Dermis microvascular lymphatic vessel endothelial cell (primary cell): ENCODE results near the gene DIS3L. TPM values are rescaled to one million over a fixed set of nuclear protein-coding genes. Genes with fewer than 3 reads are reported as not detected.
"Not testable (repeated sequence)": the region's sequence is repeated elsewhere in the genome, so short reads cannot be mapped to it uniquely, and the experiment has no call there.

ENCODE experiments used
- DNase-seq, 2 donors: peaks; one replicate each; pipeline versions ENCODE4 v3.0.0 to v3.0.0-alpha.2; 2010; ENCODE audit warnings: low read depth in 2 of 2
- total RNA-seq: library from RNA; depleted of rRNA; stranded (reverse); fragments of >200 nt; gene quantifications from 2 replicates; pipeline ENCODE4 v1.2.1, GENCODE V29; 2014

DIS3L gene
- total RNA-seq, 1 donor from 2014 or later: 17.5 TPM

DNA sequence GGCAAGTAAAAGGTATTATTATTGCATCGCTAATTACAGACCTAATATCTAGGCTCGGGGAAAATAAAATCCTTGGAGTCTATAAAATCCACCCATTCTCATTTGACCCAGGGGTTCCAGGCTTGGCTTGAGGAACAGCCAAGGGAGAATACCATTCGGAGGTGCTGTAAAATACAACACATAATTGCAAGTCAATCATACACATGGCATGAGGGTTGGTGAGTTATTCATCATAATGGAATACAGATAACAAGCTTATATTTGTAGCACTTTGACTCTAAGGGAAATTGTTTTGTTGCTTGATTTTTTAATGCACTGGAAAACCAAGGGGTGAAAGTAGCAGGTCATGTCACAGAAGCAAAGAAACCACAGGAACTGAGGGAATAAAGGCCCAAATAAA, 16.8 kb upstream of the DIS3L start:
- no peak for DNase-seq

DNA sequence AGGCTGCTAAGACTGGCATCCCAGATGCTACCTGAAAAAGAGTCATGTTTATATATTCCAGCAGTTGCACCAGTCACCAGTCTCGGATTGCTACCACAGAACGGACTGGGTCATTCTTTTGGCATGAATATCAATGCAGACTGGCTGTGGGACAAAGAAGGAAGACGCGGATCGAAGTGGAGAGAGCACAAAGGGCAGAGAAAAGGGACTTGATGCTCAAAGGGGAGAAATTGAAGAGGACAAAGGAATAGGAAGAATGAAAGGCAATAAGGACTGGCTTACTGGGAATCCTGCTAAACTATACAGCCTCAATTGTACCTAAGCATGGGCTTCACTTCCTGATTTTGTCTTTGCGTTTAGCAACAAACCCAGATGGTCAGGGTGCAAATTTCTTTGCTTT, 15.3 kb upstream of the DIS3L start:
- no peak for DNase-seq

DNA sequence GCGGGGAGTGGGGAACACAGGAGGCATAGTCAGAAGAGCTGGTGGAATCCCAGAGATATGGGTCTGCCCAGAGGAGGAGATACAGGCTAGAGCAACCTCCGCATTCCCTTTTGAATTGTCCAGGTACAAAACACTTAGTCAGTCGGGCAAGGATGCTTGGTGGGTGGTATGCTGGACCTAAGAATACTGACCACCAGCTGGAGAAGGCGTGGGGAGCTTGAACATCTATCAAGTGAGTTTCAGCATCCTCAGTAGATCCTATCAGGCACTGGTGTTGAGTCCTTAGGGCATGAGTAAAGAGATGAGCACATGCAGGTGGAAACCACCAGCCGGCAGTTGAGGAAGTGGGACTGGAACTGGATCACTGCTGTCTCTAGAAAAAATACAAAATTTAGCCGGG, 14.7 kb upstream of the DIS3L start:
- DNase-seq: no peak

DNA sequence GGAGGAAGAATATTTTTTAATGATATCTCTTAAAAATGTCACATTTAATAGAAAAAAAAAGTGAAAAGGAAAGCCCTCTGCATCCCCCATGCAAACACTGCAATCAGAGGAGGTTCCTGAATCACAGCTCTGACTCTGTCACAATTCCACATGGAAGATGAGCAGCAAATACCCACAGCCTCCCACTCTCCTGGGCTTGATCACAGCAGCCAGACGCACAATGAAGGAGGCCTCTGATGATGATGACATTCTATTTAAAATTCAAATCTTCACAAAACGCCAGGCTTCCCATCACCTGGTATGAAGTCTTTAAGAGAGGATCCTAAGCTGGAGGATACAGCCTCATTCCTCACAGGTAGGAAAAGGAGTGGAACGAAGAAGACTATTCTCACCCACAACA, 9.1 kb upstream of the DIS3L start:
- DNase-seq: no peak

DNA sequence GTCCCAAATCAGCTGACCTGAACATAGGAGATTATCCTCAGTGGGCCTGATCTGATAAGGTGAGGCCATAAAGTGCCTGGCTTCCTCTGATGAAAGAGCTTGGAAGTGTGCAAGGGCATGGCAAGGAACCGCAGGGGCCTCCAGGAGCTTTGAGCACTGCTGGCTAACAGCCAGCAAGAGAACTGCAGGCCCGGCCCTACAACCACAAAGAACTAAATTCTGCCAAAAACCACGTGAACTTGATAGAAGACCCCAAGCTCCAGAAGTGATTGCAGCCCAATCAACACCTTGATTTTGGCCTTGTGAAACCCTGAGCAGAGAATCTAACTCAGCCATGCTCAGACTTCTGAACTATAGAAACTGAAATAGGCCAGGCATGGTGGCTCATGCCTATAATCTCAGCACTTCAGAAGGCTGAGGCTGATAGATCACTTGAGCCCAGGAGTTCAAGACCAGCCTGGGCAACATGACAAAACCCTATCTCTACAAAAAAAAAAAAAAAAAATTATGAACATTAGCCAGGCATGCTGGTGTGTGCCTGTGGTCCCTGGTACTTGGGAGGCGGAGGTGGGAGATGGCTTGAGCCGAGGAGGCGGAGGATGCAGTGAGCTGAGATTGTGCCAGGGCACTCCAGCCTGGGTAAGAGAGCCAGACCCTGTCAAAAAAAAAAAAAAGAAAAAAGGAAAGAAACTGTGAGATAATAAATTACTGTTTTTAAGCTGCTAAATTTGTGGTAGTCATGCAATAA, 7.7 kb upstream of the DIS3L start:
- no peak for DNase-seq

DNA sequence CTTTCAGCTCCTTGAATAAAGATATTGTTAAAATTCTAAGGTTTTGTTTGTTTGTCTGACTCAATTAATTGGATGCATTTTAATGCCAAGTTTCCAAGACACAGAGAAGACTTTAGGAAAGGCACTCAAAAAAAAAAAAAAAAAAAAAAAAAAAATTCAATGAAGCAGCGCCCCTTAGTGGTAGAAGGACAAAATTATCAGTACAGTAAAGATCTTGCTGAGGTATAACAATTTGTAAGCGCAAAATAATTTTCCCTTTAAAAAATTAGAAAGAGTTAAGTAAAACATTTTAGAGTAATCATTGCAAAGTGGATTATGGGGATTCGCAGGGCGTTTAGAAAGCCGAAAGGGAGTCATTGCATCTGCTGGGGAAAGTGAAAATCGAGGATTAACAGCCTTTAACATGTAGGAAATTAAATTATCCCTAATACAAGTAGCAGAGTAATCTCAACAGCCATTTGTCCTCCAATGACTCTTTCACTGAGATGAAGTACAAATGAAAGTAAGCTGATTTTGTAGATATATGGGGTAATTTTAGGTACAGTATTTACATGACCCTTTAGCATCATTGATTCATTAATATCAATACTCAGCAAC, 5.8 kb upstream of the DIS3L start:
- peak in 1 of 2 donors; percentile 25 for DNase-seq

DNA sequence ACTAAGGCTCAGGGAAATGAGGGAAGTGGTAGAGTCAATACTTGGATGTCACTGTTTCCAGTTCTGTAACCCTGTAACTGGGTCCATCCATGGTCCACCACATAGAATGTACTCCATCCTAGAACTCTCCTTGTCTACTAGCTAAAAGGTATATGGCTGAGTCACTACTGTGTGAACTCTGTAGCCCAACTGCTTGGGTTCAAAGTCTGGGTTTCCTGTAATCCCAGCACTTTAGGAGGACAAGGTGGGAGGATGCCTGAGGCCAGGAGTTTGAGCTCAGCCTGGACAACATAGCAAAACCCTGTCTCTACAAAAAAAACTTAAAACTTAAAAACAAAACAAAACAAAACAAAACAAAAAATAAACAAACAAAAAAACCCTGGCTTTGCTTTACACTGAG, 5.3 kb upstream of the DIS3L start:
- no peak for DNase-seq

DNA sequence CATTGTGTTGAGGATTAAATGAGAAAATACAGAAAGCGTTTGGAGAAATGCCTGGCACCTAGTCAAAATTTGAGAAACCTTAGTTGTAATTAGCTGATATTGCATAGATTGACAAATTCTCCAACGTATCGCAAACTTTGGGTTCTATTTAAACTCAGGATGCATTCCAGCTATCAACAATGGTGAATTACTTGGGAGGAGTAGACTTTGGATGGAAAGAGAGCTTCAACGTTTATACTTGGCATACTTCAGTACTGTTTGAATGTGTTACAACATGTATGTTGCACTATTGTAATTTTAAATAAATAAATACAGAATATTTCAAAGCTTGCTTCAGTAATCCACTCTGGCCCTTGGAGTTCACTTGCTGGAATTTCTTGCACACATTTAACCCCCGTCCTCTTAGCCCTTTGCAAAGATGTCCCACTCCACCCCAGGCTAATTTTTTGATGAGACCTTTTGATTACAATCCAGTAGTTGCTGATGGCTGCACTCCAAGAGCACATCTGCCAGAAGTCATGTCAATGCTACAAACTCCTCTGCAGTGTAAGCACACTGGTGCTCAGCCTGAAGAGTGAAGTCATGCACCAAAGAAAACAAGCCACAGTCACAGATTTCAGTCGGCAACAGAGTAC, 4.7 kb upstream of the DIS3L start:
- DNase-seq: no peak

DNA sequence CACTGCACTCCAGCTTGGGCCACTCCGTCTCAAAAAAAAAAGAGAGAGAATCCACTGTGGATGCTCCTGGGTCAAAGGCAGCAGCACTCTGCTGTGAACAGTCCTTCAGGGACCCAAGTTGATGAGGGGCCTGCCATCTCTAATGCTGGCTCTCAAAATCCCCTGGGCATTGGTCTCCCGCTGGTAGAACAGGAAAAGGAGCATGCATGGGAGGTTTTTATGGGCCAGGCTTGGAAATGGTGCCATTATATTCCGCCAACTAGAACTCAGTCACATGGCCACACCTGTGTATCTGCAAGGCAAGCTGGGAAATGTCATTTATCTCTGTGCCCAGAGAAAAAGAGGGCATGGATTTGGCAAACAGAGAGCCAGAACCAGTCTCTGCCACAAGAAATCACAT, 3.4 kb upstream of the DIS3L start:
- DNase-seq: no peak

DNA sequence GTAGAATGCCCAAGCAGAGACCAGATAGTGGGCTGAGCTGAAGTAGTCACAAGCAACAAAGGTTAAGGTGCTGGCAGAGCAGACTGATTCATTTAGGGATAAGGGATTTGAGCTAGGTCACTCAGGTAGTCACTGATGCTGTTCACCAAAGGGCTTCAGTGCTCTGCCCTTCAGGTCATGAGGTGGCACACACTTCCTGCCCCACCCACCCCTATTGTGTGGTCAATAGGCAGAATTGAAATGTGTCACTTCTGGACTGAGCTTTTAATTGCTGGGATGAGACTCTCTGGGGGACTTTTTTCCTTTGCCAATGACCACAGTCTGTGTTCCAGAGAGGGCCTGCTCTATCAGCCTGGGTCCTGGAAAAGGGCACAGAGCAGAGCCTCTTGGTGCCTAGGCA, 2.9 kb upstream of the DIS3L start:
- no peak for DNase-seq

DNA sequence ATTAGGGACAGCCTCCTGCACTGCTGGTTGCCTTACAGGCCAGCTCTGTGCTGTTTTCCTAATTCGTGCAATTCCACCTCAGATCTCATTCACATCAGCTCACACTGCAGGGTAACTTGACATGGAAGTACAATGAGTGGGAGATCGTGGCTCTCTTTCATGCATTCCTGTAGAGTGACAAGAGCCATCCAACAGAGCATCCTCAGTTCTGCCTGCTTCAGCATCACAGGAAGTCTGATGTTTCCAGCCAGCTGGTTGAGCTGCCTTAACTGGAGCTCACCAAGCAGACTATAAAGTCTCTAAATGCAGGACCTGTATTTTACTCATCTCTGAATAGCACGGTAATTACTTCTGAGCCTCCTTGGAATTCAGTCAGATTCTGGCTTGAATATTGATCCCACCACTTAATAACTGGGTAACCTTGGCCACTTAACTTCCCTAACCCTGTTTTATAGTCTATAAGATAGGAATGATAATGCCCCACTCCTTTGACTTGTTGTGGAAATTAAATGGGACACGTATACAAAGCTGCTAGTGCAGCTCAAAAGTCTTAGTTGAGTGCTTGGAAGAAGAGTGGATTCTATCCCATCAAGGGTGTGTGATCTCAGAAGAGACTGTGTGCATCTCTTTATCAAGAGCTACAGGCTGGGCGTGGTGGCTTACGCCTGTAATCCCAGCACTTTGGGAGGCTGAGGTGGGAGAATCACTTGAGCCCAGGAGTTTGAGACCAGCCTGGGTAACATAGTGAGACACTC, 1.4 kb upstream of the DIS3L start:
- no peak for DNase-seq

DNA sequence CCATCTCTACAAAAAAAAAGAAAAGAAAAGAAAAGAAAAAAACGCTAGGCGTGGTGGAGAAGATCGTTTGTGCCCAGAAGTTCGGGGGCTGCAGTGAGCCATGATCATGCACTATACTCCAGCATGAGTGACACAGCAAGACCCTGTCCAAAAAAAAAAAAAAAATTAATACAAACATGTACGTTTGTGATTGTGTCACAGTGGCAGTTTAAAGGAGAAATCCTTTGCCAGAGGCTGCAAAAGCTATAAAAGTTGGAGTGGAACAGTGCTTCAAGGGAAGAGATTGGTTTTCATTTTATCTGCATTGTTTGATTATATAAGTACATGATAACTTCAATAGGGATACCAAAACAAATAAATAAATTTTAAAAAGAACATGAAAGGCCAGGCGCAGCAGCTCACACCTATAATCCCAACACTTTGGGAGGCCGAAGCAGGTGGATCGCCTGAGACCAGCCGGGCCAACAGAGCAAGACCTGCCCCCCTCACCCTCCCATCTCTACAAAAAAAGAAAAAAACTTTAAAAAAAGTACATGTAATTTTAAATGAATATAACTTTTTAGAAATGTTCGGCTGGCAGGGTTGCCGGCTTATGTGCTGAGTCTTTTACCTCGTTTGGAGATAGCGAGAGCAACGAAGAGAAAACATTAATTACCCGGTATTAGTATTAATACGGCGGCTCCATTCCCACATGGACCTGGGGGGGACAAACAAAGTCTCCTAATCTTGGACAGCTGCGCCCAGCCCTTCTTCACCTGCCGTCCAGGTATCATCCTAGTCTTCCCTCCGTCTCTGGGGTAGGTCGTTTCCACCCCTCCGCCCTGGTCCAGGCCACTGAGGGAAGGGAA, 573 bp upstream of the DIS3L start:
- no peak for DNase-seq

DNA sequence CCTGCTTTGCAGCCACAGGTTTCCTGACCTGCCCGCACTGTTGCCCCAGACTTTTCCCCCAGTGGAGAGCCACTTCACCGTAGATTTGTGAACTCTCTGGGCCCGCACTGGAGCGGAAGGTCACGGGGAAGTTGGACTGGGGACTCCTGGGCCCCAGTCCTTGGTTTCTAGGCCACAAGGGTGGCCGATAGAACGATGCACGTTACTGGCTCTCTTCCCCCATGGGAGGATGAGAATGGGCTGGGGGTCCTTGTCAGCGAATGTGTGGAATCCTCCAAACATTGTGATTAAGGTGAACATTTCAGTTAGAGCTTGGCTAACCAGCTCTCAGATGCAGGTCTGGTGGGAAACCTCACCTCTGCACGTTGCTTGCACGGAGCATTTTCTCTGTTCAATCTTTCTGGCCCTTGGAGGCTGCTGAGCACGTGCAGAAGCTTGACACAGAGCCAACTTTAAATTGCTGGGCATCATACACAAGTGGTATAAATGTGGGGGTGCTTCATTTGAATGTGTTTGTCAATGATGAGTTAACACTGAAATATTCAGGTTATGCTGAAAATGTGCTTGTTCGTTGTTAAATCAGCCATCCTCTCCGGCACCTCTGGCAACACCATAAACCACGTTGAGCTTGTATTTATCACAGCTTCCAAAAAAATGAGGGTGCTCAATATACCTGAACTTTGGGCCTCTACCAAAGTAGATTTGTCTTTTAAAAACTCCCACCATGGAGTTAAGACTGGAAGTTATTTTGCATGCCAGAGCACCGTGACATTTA, 976 bp downstream of the DIS3L start:
- peak; percentile 14 to 56 for DNase-seq

DNA sequence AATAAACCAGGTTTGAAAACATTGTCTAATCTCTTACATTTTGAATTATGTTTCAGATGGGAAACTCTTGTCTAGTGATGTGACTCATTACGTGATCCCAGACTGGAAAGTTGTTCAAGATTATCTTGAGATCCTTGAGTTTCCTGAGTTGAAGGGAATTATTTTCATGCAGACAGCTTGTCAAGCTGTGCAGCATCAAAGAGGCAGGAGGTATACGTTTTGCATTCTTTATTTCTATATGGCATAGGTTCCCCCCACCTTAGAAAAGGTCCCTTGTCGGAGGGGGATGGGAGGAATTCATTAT, 1.5 kb downstream of the DIS3L start:
- peak in 1 of 2 donors; percentile 56 for DNase-seq

DNA sequence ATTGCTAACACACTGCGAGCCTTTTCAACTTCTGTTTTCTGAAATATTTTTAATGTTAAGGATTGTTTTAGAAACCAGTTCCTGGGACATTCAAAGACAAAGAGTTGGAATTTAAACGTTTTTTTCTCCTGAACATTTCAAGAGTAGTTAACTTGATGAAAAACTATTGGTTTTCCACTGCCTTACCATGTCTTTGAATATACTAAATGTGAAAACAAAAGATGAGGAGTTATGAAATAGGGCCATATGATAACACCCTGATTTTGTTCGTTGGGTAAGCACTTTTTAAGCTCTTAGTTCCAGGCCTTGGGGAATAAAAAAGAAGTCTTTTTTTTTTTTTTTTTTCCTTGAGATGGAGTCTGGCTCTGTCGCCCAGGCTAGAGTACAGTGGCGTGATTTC, 2.8 kb downstream of the DIS3L start:
- DNase-seq: no peak

DNA sequence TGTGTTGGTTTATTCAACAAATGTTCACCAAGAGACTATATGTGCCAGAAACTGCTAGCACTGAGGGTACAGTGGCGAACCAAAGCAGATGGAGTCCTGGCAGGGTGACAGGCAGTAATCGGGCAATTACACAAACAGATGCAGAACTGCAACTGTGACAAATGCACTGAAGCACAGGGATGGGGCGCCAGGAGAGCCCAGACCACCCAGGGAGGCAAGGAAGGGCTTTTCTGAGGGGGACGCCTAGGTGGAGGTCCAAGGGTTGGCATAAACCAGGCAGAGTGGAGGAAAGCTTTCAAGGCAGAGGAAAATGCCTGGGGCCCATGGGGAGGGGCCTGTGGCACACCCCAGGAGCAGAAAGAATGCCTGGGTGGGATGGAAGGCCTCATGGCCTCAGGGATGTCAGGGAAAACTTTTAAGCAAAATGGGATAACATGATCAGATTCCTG, 5.5 kb downstream of the DIS3L start:
- no peak for DNase-seq

DNA sequence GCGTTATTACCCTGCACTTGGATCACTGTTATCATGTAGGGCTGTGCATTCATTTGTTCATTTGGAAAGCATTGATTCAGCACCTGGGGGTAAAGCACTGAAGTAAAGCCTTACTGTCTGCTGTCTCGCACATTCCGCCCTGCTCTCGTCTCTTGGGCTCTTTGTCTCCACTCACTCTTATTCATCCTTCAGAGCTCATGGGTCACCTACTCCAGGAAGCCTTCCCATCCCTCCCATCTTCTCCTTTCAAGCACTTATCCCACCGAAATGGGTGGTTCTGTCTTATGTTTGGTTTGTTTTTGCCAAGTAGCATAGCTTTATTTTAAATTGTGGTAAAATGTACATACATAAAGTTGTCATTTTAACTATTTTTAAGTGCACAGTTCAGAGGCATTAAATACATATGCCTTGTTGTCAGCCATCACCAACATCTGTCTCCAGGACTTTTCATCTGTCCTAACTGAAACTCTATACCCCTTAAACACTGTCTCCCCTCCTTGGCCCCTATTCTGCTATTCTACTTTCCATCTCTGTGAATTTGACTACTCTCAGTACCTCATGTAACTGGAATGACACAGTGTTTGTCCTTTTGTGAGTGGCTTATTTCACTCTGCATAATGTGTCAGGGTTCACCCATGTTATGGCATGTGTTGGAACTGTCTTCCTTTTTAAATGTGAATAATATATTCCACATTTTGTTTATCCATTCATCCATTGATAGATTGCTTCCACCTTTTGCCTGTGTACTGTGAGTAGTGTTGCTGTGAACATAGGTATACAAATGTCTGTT, 9.3 kb downstream of the DIS3L start:
- no peak for DNase-seq

DNA sequence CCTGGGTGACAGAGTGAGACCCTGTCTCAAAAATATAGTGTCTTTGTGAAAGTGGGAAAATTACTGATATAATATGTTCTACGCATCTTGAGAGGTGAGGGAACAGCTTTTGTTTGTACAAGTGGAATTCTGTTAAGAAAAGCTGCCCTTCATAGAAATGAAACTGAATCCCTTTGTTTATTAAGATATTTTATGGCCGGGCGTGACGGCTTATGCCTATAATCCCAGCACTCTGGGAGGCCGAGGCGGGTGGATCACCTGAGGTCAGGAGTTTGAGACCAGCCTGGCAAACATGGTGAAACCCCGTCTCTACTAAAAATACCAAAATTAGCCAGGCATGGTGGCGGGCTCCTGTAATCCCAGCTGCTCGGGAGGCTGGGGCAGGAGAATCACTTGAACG, 11.1 kb downstream of the DIS3L start:
- DNase-seq: not testable (repeated sequence)

DNA sequence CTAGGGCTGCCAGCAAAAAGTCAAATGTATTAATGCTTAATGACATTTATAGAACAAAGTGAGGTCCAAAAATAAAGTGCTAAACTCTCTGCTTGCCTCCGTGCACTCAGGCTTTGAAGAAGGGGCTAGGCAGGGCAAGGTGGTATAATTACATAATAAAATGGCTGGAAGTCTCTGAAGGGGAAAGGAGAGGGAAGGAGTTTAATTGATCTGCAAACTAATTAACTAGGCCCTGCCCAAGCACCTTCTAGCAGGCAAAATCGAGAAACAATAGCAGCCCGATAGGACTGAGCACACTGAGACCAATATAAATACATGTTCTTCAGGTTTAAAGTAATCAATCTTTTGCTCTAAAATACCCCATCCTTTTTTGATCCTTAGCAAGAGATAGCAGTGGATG, 13.0 kb downstream of the DIS3L start:
- no peak for DNase-seq

DNA sequence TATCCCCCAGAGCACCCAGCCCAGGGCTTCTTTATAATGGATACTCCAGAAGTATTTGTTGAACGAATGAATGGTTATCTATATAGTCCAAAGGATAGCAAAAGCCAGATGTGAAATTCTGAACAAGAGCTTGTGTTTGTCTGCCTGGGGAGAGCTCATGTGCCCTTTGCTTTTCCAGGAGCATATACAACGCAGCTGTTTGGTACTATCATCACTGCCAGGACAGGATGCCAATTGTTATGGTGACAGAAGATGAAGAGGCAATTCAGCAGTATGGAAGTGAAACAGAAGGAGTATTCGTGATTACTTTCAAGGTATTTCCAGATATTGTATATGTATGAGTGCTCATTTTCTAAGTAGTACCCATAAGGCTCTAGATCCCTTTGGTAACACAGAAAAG, 15.2 kb downstream of the DIS3L start:
- DNase-seq: no peak
